HepG2 (cell line): ENCODE results near the gene UBE2O. TPM values are rescaled to one million over a fixed set of nuclear protein-coding genes. Genes with fewer than 3 reads are reported as not detected.

Experiments used
- BCL6 ChIP-seq: IDR thresholded peaks from 2 replicates; pipeline ENCODE4 v1.6.1; 2016; ENCODE audit warnings: missing genetic modification reagents, missing compliant biosample characterization
- CC2D1A ChIP-seq: sonication (generic); formaldehyde crosslinking; IDR thresholded peaks from 2 replicates; pipeline ENCODE4 v1.8.1; 2023; ENCODE audit warnings: mild to moderate bottlenecking, missing genetic modification reagents
- CREB1 ChIP-seq, 2 experiments: fragments of 450-650 bp in 1 of 2; IDR thresholded peaks; 2 replicates each; pipeline ENCODE4 v1.6.1; 2016 to 2017; ENCODE audit warnings: control low read depth in 1 of 2, mild to moderate bottlenecking in 1 of 2, missing compliant biosample characterization in 1 of 2, missing genetic modification characterization in 1 of 2
- FOSL2 ChIP-seq: sonication (generic); formaldehyde crosslinking; IDR thresholded peaks from 2 replicates; pipeline ENCODE4 v1.4.0; 2020; ENCODE audit warnings: missing genetic modification reagents
- GTF2F1 ChIP-seq: fragments of 150-350 bp; IDR thresholded peaks from 2 replicates; pipeline ENCODE4 v1.6.1; 2014; ENCODE audit warnings: low read length
- NPAS2 ChIP-seq: sonication (generic); formaldehyde crosslinking; IDR thresholded peaks from 2 replicates; pipeline ENCODE4 v1.8.0; 2022; ENCODE audit warnings: mild to moderate bottlenecking, missing genetic modification reagents, borderline replicate concordance
- RARG ChIP-seq: sonication (generic); formaldehyde crosslinking; IDR thresholded peaks from 2 replicates; pipeline ENCODE4 v1.4.0; 2020; ENCODE audit warnings: low read depth, mild to moderate bottlenecking, missing genetic modification reagents
- SALL1 ChIP-seq: sonication (generic); formaldehyde crosslinking; IDR thresholded peaks from 2 replicates; pipeline ENCODE4 v1.8.0; 2022; ENCODE audit warnings: mild to moderate bottlenecking, missing genetic modification reagents
- XBP1 ChIP-seq: sonication (generic); formaldehyde crosslinking; IDR thresholded peaks from 2 replicates; pipeline ENCODE4 v1.5.0; 2020; ENCODE audit warnings: missing genetic modification reagents
- ZFP62 ChIP-seq: sonication (generic); formaldehyde crosslinking; IDR thresholded peaks from 2 replicates; pipeline ENCODE4 v1.4.0; 2020; ENCODE audit warnings: missing genetic modification reagents
- ZKSCAN5 ChIP-seq: sonication (generic); formaldehyde crosslinking; IDR thresholded peaks from 2 replicates; pipeline ENCODE4 v1.5.1; 2020; ENCODE audit warnings: mild to moderate bottlenecking, missing genetic modification reagents
- ZNF142 ChIP-seq: sonication (generic); formaldehyde crosslinking; IDR thresholded peaks from 2 replicates; pipeline ENCODE4 v1.4.0; 2020; ENCODE audit warnings: missing genetic modification reagents
- ZNF225 ChIP-seq: sonication (generic); formaldehyde crosslinking; IDR thresholded peaks from 2 replicates; pipeline ENCODE4 v1.4.0; 2020; ENCODE audit warnings: mild to moderate bottlenecking, missing genetic modification reagents
- ZNF441 ChIP-seq: sonication (generic); formaldehyde crosslinking; IDR thresholded peaks from 2 replicates; pipeline ENCODE4 v1.7.0; 2021; ENCODE audit warnings: missing genetic modification reagents, borderline replicate concordance
- ZNF567 ChIP-seq: sonication (generic); formaldehyde crosslinking; IDR thresholded peaks from 2 replicates; pipeline ENCODE4 v1.8.1; 2023; ENCODE audit warnings: mild to moderate bottlenecking, missing genetic modification reagents, borderline replicate concordance
- polyA plus RNA-seq, 8 experiments: library from polyadenylated mRNA; depleted of rRNA in 3 of 8; stranded (reverse) in 7 of 8; unstranded in 1 of 8; fragments of >200 nt; fragmentation: Illumina TruSeq in 4 of 8; extraction: Trizol in 4 of 8; gene quantifications; 2 replicates each; pipeline versions ENCODE4 v1.2.1 to v1.2.3, GENCODE V29; 2011 to 2016; ENCODE audit warnings: low read depth in 4 of 8, missing spikeins in 1 of 8, mixed read lengths in 1 of 8; ENCODE audit not compliant: insufficient read depth in 1 of 8
- total RNA-seq, 5 experiments: library from RNA; depleted of rRNA; stranded (reverse); fragments of >200 nt; fragmentation: Illumina TruSeq; extraction: Trizol; gene quantifications; 2 replicates each; pipeline ENCODE4 v1.2.3, GENCODE V29; 2016; ENCODE audit warnings: low read depth in 1 of 5
- TF ChIP-seq, protein P1 (sequence below): sonication (generic); formaldehyde crosslinking; conservative IDR thresholded peaks from 2 replicates; pipeline ENCODE4 v1.4.0; 2020; ENCODE audit warnings: mild to moderate bottlenecking, missing genetic modification reagents, moderate library complexity
- TF ChIP-seq, protein P2 (sequence below): sonication (generic); formaldehyde crosslinking; conservative IDR thresholded peaks from 2 replicates; pipeline ENCODE4 v1.4.0; 2020; ENCODE audit warnings: missing genetic modification reagents
- TF ChIP-seq, protein P3 (sequence below): sonication (generic); formaldehyde crosslinking; IDR thresholded peaks from 2 replicates; pipeline ENCODE4 v1.4.0; 2020; ENCODE audit warnings: missing genetic modification reagents

The UBE2O gene
- total and polyA plus RNA-seq, 2 of the 13 experiments (the other 11 are each of a cell fraction or from before 2014, with no cell fraction given) = 21.5 to 23.5 TPM

DNA sequence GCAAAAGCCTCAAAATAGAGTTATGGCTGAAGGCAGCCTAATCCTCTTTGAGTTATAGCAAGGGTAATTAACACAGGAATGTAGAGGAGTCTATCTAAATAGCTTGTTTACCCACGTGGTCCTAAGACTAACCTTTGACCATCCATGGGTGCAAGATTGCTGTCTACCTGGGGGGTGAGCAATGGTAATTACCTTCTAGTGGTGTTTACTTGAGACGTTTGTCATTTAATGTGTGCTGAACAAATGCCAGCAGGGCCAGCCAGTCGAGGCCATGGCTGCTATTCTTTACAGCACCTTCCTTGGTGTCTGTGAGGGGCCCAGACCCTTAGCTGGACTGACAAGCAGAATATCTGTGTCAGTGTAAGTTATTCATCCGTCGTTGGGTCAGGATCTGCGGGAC, 85.3 kb downstream of the UBE2O start (continued):
- TF ChIP-seq, protein P1, sequence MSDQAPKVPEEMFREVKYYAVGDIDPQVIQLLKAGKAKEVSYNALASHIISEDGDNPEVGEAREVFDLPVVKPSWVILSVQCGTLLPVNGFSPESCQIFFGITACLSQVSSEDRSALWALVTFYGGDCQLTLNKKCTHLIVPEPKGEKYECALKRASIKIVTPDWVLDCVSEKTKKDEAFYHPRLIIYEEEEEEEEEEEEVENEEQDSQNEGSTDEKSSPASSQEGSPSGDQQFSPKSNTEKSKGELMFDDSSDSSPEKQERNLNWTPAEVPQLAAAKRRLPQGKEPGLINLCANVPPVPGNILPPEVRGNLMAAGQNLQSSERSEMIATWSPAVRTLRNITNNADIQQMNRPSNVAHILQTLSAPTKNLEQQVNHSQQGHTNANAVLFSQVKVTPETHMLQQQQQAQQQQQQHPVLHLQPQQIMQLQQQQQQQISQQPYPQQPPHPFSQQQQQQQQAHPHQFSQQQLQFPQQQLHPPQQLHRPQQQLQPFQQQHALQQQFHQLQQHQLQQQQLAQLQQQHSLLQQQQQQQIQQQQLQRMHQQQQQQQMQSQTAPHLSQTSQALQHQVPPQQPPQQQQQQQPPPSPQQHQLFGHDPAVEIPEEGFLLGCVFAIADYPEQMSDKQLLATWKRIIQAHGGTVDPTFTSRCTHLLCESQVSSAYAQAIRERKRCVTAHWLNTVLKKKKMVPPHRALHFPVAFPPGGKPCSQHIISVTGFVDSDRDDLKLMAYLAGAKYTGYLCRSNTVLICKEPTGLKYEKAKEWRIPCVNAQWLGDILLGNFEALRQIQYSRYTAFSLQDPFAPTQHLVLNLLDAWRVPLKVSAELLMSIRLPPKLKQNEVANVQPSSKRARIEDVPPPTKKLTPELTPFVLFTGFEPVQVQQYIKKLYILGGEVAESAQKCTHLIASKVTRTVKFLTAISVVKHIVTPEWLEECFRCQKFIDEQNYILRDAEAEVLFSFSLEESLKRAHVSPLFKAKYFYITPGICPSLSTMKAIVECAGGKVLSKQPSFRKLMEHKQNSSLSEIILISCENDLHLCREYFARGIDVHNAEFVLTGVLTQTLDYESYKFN (CRISPR knock-in tag) = 0 out of 2 replicates have a peak, but pooled peaks have one; percentile 22
- TF ChIP-seq, protein P2, sequence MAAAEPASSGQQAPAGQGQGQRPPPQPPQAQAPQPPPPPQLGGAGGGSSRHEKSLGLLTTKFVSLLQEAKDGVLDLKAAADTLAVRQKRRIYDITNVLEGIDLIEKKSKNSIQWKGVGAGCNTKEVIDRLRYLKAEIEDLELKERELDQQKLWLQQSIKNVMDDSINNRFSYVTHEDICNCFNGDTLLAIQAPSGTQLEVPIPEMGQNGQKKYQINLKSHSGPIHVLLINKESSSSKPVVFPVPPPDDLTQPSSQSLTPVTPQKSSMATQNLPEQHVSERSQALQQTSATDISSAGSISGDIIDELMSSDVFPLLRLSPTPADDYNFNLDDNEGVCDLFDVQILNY = no peak
- TF ChIP-seq GTF2F1 (no peak), XBP1 (no peak), CC2D1A (CRISPR knock-in tag) (no peak), CREB1 (IDR thresholded peaks at IDR 0.05) (no peak), CREB1 (CRISPR knock-in tag; IDR thresholded peaks at IDR 0.05) (0 out of 2 replicates have a peak, but pooled peaks have one; percentile 23), BCL6 (CRISPR knock-in tag) (peak; percentile 31; the same call in 1 of the 2 replicates), RARG (CRISPR knock-in tag) (no peak), ZNF441 (CRISPR knock-in tag) (no peak), ZNF225 (CRISPR knock-in tag) (no peak), ZFP62 (no peak), FOSL2 (peak; percentile 24), ZKSCAN5 (CRISPR knock-in tag) (no peak), NPAS2 (CRISPR knock-in tag) (no peak), ZNF142 (CRISPR knock-in tag) (no peak), ZNF567 (CRISPR knock-in tag) (no peak), SALL1 (CRISPR knock-in tag) (0 out of 2 replicates have a peak, but pooled peaks have one; percentile 23)
- TF ChIP-seq, protein P3, sequence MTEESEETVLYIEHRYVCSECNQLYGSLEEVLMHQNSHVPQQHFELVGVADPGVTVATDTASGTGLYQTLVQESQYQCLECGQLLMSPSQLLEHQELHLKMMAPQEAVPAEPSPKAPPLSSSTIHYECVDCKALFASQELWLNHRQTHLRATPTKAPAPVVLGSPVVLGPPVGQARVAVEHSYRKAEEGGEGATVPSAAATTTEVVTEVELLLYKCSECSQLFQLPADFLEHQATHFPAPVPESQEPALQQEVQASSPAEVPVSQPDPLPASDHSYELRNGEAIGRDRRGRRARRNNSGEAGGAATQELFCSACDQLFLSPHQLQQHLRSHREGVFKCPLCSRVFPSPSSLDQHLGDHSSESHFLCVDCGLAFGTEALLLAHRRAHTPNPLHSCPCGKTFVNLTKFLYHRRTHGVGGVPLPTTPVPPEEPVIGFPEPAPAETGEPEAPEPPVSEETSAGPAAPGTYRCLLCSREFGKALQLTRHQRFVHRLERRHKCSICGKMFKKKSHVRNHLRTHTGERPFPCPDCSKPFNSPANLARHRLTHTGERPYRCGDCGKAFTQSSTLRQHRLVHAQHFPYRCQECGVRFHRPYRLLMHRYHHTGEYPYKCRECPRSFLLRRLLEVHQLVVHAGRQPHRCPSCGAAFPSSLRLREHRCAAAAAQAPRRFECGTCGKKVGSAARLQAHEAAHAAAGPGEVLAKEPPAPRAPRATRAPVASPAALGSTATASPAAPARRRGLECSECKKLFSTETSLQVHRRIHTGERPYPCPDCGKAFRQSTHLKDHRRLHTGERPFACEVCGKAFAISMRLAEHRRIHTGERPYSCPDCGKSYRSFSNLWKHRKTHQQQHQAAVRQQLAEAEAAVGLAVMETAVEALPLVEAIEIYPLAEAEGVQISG (CRISPR knock-in tag) = no peak
